OCI-LY7 (cell line): ENCODE measurements around the gene KIDINS220.

Experiments used
- EZH2phosphoT487 ChIP-seq: fragments of 200-600 bp; sonication (generic); IDR thresholded peaks from 2 replicates; pipeline ENCODE4 v1.6.1; 2018; ENCODE audit warnings: low read depth, borderline replicate concordance, mild to moderate bottlenecking, mixed run types, antibody characterized with exemption, low read length, moderate library complexity, mixed read lengths
- TF ChIP-seq, protein P1 (sequence below): fragments of 200-600 bp; sonication (generic); conservative IDR thresholded peaks from 2 replicates; pipeline ENCODE4 v1.5.1; 2014; ENCODE audit warnings: mild to moderate bottlenecking, antibody characterized with exemption, low read length, moderate library complexity, mixed read lengths

DNA sequence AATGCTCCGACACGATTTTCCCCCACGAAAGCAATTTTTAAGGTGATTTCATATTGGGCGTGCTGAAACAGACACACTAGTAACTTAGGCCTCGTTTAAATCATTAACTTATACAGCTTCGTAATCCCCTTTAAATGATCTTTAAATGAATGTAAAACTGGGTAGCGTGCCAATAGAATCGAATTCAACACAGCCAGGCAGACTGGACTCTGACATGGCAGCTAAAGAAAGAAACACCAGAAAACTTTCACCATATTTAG, 157.9 kb downstream of the KIDINS220 start:
- TF ChIP-seq EZH2phosphoT487, result no peak
- TF ChIP-seq, protein P1, sequence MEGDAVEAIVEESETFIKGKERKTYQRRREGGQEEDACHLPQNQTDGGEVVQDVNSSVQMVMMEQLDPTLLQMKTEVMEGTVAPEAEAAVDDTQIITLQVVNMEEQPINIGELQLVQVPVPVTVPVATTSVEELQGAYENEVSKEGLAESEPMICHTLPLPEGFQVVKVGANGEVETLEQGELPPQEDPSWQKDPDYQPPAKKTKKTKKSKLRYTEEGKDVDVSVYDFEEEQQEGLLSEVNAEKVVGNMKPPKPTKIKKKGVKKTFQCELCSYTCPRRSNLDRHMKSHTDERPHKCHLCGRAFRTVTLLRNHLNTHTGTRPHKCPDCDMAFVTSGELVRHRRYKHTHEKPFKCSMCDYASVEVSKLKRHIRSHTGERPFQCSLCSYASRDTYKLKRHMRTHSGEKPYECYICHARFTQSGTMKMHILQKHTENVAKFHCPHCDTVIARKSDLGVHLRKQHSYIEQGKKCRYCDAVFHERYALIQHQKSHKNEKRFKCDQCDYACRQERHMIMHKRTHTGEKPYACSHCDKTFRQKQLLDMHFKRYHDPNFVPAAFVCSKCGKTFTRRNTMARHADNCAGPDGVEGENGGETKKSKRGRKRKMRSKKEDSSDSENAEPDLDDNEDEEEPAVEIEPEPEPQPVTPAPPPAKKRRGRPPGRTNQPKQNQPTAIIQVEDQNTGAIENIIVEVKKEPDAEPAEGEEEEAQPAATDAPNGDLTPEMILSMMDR, result no peak; the same call in 1 of the 2 replicates
